Erythroblast (primary cell): ENCODE data around the gene DOCK1.

Experiments used
- GATA1 ChIP-seq: IDR thresholded peaks from 2 replicates; pipeline ENCODE4 v1.6.1; 2011; ENCODE audit warnings: low read depth, mild to moderate bottlenecking, control low read depth, low read length, moderate library complexity
- POLR2A ChIP-seq: IDR thresholded peaks from 2 replicates; pipeline ENCODE4 v1.6.1; 2011; ENCODE audit warnings: mild to moderate bottlenecking, low read length

GRCh38 chr10:127127822-127128221 is 222.6 kb downstream of the DOCK1 start:
- TF ChIP-seq POLR2A (no peak), GATA1 (no peak)
